ENCODE data around the gene PJA1. TPM values are rescaled to one million over a fixed set of nuclear protein-coding genes. Genes with fewer than 3 reads are reported as not detected.

The PJA1 gene
- total RNA-seq, 2 experiments from 2014 or later = 18.4 to 20.2 TPM

- Histone ChIP-seq H3K9me3 (ENCODE audit: low read length) (no peaks in the 10 kb centered on the region), H4K20me1 (ENCODE audit: insufficient read depth, low read length) (no peaks in the 10 kb centered on the region), H3K4me2 (ENCODE audit: low read length) (no peak overlapping the region), H3K4me3 (ENCODE audit: low read depth, low read length, poor library complexity, severe bottlenecking) (no peak overlapping the region), H3K4me1 (ENCODE audit: insufficient read depth, low read length, poor library complexity, severe bottlenecking) (no peaks in the 10 kb centered on the region), H3K79me2 (ENCODE audit: insufficient read depth, low read depth, low read length) (no peaks in the 10 kb centered on the region), H3K36me3 (ENCODE audit: insufficient read depth, low read length) (no peaks in the 10 kb centered on the region), H2AFZ (ENCODE audit: low read length) (no peak overlapping the region), H3K9me2 (ENCODE audit: insufficient read depth, low read length) (no peaks in the 10 kb centered on the region), H3K27ac (ENCODE audit: low read depth, low read length, poor library complexity, severe bottlenecking) (no peak overlapping the region)
- intact Hi-C loops (cut with micrococcal nuclease; ENCODE audit: unreplicated experiment) = loop anchor here (5.0 kb wide), 1 partner anchor 66 kb away; no protein-coding TSS in a partner anchor
- ChIA-PET CTCF (ENCODE audit: unreplicated experiment) (no interaction called here), POLR2A (interaction anchor here (0.7 kb wide), 1 partner anchor 10 kb away, joined by 4 read pairs; the partner anchor contains the start of gene PJA1)
- DNase-seq (ENCODE audit: low spot score) = no peak
- BruUV-seq (replicated peaks) = no TSS peak
- TF ChIP-seq EZH2phosphoT487 (IDR thresholded peaks at IDR 0.05; ENCODE audit: borderline replicate concordance, low read depth, low read length) = no peak
- no peak for TF ChIP-seq CTCF (conservative IDR thresholded peaks at IDR 0.05; ENCODE audit: low read length)
These were observed 9.3 kb downstream of the PJA1 start for GRCh38 chrX:69155786-69156520.

GRCh38 chrX:69154051-69154450 lies 11.2 kb downstream of the PJA1 start:
- Histone ChIP-seq H3K4me3 (ENCODE audit: low read depth, low read length, poor library complexity, severe bottlenecking) (no peak overlapping the region), H2AFZ (ENCODE audit: low read length) (no peak overlapping the region), H3K9me2 (ENCODE audit: insufficient read depth, low read length) (no peaks in the 10 kb centered on the region), H3K36me3 (ENCODE audit: insufficient read depth, low read length) (no peaks in the 10 kb centered on the region), H3K27ac (ENCODE audit: low read depth, low read length, poor library complexity, severe bottlenecking) (no peak overlapping the region), H3K9me3 (ENCODE audit: low read length) (no peaks in the 10 kb centered on the region), H3K4me1 (ENCODE audit: insufficient read depth, low read length, poor library complexity, severe bottlenecking) (no peaks in the 10 kb centered on the region), H4K20me1 (ENCODE audit: insufficient read depth, low read length) (no peaks in the 10 kb centered on the region), H3K4me2 (ENCODE audit: low read length) (no peak overlapping the region), H3K79me2 (ENCODE audit: insufficient read depth, low read depth, low read length) (no peaks in the 10 kb centered on the region)
- POLR2A ChIA-PET = interaction anchor here (1.1 kb wide), 1 partner anchor 12 kb away, joined by 4 read pairs; the partner anchor contains the start of gene PJA1
- CTCF ChIA-PET (ENCODE audit: unreplicated experiment) = no interaction called here
- DNase-seq (ENCODE audit: low spot score) = no peak
- intact Hi-C loops (cut with micrococcal nuclease; ENCODE audit: unreplicated experiment) = no loop called here
- no peak for TF ChIP-seq CTCF (conservative IDR thresholded peaks at IDR 0.05; ENCODE audit: low read length)
- no peak for TF ChIP-seq EZH2phosphoT487 (IDR thresholded peaks at IDR 0.05; ENCODE audit: borderline replicate concordance, low read depth, low read length)
- no TSS peak for BruUV-seq (replicated peaks)

GRCh38 chrX:69153060-69153730 lies 12.1 kb downstream of the PJA1 start:
- Histone ChIP-seq H3K27ac (ENCODE audit: low read depth, low read length, poor library complexity, severe bottlenecking) (no peak overlapping the region), H3K4me3 (ENCODE audit: low read depth, low read length, poor library complexity, severe bottlenecking) (no peak overlapping the region), H3K79me2 (ENCODE audit: insufficient read depth, low read depth, low read length) (no peaks in the 10 kb centered on the region), H3K4me2 (ENCODE audit: low read length) (no peak overlapping the region), H3K36me3 (ENCODE audit: insufficient read depth, low read length) (no peaks in the 10 kb centered on the region), H3K9me3 (ENCODE audit: low read length) (no peaks in the 10 kb centered on the region), H3K9me2 (ENCODE audit: insufficient read depth, low read length) (no peaks in the 10 kb centered on the region), H3K4me1 (ENCODE audit: insufficient read depth, low read length, poor library complexity, severe bottlenecking) (no peaks in the 10 kb centered on the region), H2AFZ (ENCODE audit: low read length) (no peak overlapping the region), H4K20me1 (ENCODE audit: insufficient read depth, low read length) (no peaks in the 10 kb centered on the region)
- DNase-seq (ENCODE audit: low spot score) = no peak
- TF ChIP-seq CTCF (conservative IDR thresholded peaks at IDR 0.05; ENCODE audit: low read length) = no peak
- TF ChIP-seq EZH2phosphoT487 (IDR thresholded peaks at IDR 0.05; ENCODE audit: borderline replicate concordance, low read depth, low read length) = no peak
- ChIA-PET CTCF (ENCODE audit: unreplicated experiment) (no interaction called here), POLR2A (interaction anchor here (1.1 kb wide), 1 partner anchor 12 kb away, joined by 4 read pairs; the partner anchor contains the start of gene PJA1)
- BruUV-seq (replicated peaks) = no TSS peak
- intact Hi-C loops (cut with micrococcal nuclease; ENCODE audit: unreplicated experiment) = no loop called here
